Effector memory CD4-positive, alpha-beta T cell (primary cell): ENCODE data around the gene SEC61A1.

Experiments
- DNase-seq, 3 donors: peaks; one replicate each; pipeline ENCODE4 v3.0.0-alpha.2; 2020
- H3K27ac ChIP-seq: 2 replicates; pipeline ENCODE4 v1.7.0; 2013; ENCODE audit warnings: mild to moderate bottlenecking, low read length, moderate library complexity; ENCODE audit not compliant: insufficient read depth, poor library complexity, severe bottlenecking
- H3K27me3 ChIP-seq: replicated peaks from 2 replicates; pipeline ENCODE4 v1.7.0; 2013; ENCODE audit warnings: mild to moderate bottlenecking, low read length; ENCODE audit not compliant: insufficient read depth, control insufficient read depth, poor library complexity, severe bottlenecking
- H3K36me3 ChIP-seq: 2 replicates; pipeline ENCODE4 v1.7.0; 2013; ENCODE audit warnings: mild to moderate bottlenecking, low read length, moderate library complexity; ENCODE audit not compliant: control insufficient read depth, insufficient read depth
- H3K4me1 ChIP-seq: 2 replicates; pipeline ENCODE4 v1.7.0; 2013; ENCODE audit warnings: low read length, mild to moderate bottlenecking; ENCODE audit not compliant: control insufficient read depth, insufficient read depth, poor library complexity, severe bottlenecking
- H3K4me3 ChIP-seq: 2 replicates; pipeline ENCODE4 v1.7.0; 2013; ENCODE audit warnings: low read length, low read depth, mild to moderate bottlenecking; ENCODE audit not compliant: insufficient read depth, poor library complexity, severe bottlenecking
- H3K9me3 ChIP-seq: 2 replicates; pipeline ENCODE4 v1.7.0; 2013; ENCODE audit warnings: mild to moderate bottlenecking, low read length, moderate library complexity; ENCODE audit not compliant: control insufficient read depth
- total RNA-seq, 3 donors: gene quantifications; one replicate each; lab custom pipeline; 2026; lab: John Stamatoyannopoulos, UW

The SEC61A1 gene
- total RNA-seq: 227 to 262 (median 257) reads per million in 3 donors

DNA sequence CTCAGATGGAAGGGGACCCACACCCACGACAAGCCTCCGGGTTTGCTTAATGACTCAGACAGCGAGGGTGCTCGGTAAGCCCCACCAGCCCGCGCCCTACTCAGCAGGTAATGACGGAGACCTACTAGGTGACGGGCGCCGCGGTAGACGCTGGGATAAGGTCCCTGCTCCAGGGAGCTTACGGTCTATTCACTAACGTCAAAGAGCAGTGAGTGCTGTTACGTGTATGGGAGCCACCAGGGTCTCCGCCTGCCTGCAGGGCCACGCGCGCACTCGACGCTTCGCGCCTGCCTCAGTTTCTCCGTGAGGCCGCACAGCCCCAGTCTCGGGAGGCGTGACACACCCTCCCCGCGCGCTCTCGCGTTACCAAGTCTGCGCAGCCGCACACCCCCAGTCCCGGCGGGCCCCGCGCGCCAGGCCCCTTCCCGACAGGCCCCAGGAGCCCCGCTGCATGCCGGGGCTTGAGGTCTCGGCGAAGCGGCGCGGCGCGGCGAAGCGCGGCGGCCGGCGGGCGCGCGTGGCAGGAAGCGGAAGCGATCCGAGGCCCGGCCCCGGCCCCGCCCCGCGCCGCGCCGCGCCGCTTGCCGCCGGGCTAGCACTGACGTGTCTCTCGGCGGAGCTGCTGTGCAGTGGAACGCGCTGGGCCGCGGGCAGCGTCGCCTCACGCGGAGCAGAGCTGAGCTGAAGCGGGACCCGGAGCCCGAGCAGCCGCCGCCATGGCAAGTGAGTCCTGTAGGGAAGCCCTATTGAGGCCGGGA lies at the start of gene SEC61A1:
SEC61A1 (plus strand) TSS at position 601 of the 758 bp plus-strand sequence; CDS start at position 717, 116 bp downstream.
- Histone ChIP-seq H3K9me3 (no peaks in the 10 kb centered on the region), H3K36me3 (peaks cover 14% of the 10 kb centered on the region), H3K27me3 (no peaks in the 10 kb centered on the region), H3K27ac (peak within 1 kb of the TSS; percentile 89), H3K4me3 (peak within 1 kb of the TSS; percentile 89), H3K4me1 (peaks cover 34% of the 10 kb centered on the region)
- DNase-seq: peak; percentile 88 to 91 (median 91)

DNA sequence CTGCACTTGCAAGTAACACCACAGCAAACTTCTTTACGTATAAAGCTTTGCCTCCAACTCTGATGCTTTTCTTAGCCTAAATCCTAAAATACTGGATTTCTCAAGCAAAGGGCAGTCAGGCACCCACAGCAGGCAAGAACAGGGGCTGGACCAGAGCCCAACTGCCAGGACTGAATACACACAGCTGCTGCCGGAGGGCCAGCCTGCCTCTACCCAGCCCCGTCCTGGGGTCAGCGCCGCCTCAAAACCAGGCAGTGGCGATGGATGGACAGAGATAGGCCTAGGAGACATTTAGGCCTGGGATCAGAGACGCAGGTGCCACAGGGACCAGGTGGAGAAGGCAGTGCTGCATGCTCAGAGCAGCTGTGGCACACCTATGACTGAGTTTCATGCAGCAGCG lies 47.6 kb upstream of the SEC61A1 start:
- H3K4me3 ChIP-seq: no peak overlapping the region
- H3K27me3 ChIP-seq: peaks cover 3% of the 10 kb centered on the region
- H3K4me1 ChIP-seq: no peaks in the 10 kb centered on the region
- H3K27ac ChIP-seq: no peak overlapping the region
- no peaks in the 10 kb centered on the region for H3K36me3 ChIP-seq
- no peaks in the 10 kb centered on the region for H3K9me3 ChIP-seq
- no peak for DNase-seq

DNA sequence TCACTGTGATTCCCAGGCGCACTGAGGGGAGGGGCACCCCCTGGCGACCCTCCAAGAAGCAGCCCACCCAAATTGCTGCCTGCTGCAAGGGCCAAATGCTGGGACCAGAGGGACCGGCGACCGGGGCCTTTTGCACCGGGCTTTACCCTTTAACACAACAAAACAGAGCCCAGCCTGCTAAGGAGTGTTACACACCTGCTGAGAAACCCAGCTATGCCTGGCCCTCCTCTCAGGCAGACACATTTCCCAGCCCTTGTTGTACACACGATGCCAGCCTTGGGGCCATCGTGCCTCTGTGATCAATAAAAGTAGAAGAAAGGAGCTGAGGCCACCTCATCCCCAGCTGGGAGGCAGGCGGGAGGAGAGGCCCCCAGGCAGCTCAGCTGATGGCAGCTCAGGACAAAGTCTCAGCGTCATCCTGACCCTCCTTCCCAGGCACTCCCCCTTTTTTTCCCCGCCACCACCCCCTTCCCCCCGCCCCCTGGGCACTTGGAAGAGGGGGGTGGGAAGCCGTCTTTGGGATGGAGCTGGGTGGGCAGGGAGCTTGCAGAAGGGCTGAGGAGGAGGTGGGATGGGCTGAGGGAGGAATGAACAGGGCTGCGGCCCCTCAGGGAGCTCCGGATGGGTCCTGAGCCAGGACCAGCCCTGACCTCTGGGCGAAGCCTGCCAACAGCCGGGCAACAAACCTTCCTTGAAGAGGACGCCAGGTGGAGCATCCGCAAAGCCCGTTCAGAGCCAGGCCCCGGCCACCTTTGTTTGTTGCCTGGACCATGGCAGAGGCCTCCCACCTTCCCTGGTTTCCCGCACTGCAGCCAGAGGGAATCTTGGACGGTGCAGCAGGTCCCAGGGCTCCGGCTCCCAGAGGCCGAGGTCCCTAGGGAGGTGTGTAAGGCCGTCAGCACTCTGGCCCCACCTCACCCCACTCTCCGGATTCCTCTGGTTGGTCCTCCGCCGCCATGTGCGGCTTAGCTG lies 45.9 kb upstream of the SEC61A1 start:
- no peaks in the 10 kb centered on the region for H3K36me3 ChIP-seq
- no peak overlapping the region for H3K4me3 ChIP-seq
- H3K4me1 ChIP-seq: no peaks in the 10 kb centered on the region
- no peaks in the 10 kb centered on the region for H3K9me3 ChIP-seq
- DNase-seq: no peak
- no peak overlapping the region for H3K27ac ChIP-seq
- H3K27me3 ChIP-seq: peaks cover 3% of the 10 kb centered on the region

DNA sequence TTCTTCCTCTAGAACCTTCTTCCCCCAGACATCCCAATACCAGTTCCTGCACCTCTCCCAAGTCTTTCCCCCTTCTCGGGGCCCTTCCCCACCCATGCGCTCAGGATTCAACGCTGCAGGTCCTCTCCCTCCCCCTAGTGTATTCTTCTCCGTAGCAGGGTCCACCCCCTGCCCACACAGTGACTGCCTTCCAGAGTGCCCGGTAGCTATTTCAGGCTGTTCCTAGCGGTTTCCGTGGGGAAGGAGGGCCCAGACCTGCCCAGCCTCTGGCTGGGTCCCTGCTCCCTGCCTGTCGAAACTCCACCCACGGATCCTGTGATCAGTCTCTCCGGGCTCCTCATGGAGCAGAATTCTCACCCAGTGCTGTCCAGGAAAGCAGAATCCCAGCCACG lies 45.2 kb upstream of the SEC61A1 start:
- H3K27me3 ChIP-seq: peaks cover 3% of the 10 kb centered on the region
- H3K4me3 ChIP-seq: no peak overlapping the region
- no peaks in the 10 kb centered on the region for H3K36me3 ChIP-seq
- no peaks in the 10 kb centered on the region for H3K4me1 ChIP-seq
- H3K27ac ChIP-seq: no peak overlapping the region
- DNase-seq: no peak
- H3K9me3 ChIP-seq: no peaks in the 10 kb centered on the region

DNA sequence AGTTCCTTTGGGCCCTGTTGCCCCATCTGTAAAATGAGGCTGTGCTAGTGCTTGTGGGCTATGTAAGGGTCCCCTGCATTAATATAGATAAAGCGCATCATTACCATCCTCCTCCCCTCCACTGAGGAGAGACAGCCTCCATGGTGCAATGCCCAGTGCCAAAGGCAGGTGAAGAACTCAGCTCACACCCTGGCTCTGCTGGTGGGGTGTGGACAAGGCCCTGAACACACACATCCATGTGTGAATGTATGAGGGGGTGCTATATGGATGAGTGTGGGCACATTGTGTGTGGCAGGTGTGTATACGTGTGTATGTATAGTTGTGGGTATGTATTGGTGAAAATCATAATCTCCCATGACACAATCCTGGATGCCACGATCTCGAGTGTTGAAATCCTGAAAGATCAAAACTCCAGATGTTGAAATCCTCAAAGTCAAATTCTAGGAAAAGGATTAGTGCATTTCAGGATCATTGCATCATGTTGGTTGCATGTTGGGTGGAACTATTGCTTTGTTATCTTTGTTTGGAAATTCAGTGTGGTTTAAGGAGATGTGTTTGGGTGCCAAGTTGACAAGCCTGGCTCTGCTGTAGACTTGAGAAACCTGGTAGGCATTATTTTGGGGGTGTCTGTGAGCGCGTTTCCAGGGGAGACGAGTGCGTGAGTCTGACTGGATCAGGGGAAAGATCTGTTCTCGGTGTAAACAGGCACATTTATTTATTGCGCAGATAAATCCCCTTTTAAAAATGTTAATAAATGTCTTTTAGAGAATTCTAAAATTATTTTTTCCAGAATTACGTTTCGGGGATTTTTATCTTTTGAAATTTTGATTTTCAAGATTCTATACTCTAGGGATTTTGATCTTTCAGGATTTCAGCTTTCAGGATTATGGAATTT lies 42.0 kb upstream of the SEC61A1 start:
- Histone ChIP-seq H3K36me3 (no peaks in the 10 kb centered on the region), H3K27ac (no peak overlapping the region), H3K4me1 (no peaks in the 10 kb centered on the region), H3K4me3 (no peak overlapping the region), H3K27me3 (no peaks in the 10 kb centered on the region), H3K9me3 (no peaks in the 10 kb centered on the region)
- no peak for DNase-seq

DNA sequence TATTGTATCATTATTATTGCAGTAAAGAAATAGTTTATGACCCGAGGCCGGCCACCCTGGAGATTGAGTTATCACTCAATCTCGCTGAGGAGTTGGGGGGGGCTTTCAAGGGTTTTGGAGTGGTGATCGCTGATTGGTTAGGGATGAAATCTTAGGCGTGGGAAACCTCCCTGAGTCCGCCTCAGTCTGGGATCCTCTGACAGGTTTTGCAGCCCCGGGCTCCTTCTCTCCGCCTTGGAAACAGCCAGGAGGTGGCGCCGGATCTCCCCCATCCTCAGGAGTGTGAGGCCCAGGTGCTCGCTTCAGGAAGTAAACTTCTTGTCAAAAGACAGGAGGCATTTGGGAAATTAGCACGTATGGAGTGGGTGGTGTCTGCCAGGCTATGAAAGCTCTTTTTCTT lies 41.1 kb upstream of the SEC61A1 start:
- H3K4me3 ChIP-seq: no peak overlapping the region
- H3K9me3 ChIP-seq: no peaks in the 10 kb centered on the region
- H3K27ac ChIP-seq: no peak overlapping the region
- no peaks in the 10 kb centered on the region for H3K4me1 ChIP-seq
- H3K36me3 ChIP-seq: no peaks in the 10 kb centered on the region
- DNase-seq: no peak
- H3K27me3 ChIP-seq: no peaks in the 10 kb centered on the region

DNA sequence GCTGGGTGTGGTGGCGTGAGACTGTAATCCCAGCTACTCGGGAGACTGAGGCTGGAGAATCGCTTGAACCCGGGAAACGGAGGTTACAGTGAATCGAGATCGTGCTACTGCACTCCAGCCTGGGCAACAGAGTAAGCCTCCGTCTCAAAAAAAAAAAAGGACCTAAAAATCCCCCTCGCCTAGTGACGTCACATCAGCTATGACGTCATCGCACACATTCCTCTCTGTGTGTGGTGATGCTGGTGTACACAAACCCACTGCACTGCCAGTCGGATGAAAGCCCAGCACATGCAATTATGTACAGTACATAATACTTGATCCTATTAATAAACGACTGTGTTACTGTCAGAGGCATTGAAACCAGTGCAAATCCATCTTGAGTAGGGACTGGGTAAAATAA lies 40.2 kb upstream of the SEC61A1 start:
- Histone ChIP-seq H3K4me3 (no peak overlapping the region), H3K27me3 (no peaks in the 10 kb centered on the region), H3K36me3 (no peaks in the 10 kb centered on the region), H3K9me3 (no peaks in the 10 kb centered on the region), H3K27ac (no peak overlapping the region), H3K4me1 (no peaks in the 10 kb centered on the region)
- no peak for DNase-seq

DNA sequence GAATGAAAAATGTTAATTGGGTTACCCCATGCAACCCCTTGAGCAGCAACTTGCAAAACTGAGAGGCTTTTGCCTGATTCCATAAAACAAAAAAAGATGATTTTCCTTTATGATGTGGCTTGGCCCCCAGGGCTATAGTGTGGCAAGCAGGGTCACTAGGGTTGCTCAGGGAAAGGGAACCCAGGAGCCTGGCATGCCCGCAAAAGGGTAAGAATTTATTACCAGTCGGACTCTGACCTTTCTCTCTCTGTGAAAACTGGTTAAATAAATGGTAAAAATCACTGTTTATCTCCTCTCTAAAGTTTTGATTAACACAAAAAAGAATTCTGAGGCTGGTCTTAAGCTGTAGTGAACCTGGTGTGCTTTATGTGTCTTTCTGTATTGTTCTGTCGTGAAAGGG lies 37.7 kb upstream of the SEC61A1 start:
- no peak for DNase-seq
- Histone ChIP-seq H3K4me1 (no peaks in the 10 kb centered on the region), H3K36me3 (no peaks in the 10 kb centered on the region), H3K9me3 (no peaks in the 10 kb centered on the region), H3K27ac (no peak overlapping the region), H3K4me3 (no peak overlapping the region), H3K27me3 (no peaks in the 10 kb centered on the region)

DNA sequence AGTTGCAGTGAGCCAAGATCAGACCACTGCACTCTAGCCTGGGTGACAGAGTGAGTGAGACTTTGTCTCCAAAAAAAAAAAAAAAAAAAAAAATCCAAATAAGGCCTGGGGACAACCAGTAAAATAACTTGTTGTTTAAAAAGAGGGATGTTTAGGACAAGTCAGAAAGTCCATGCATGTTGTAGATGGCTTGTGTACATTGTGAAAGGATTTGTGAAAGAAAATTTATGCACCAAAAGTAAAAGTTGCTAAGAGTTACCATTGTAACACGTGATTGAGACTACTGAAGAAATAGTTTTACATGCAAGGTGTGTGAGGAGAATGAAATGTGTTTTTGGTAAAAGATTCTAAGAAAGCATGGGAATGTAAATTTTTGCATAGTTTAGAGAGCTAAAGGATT lies 35.7 kb upstream of the SEC61A1 start:
- H3K4me1 ChIP-seq: no peaks in the 10 kb centered on the region
- no peak overlapping the region for H3K4me3 ChIP-seq
- no peaks in the 10 kb centered on the region for H3K27me3 ChIP-seq
- H3K27ac ChIP-seq: no peak overlapping the region
- no peak for DNase-seq
- no peaks in the 10 kb centered on the region for H3K36me3 ChIP-seq
- H3K9me3 ChIP-seq: no peaks in the 10 kb centered on the region
